Mucosa of gallbladder (tissue), 1 donor: ENCODE results near the gene LYVE1. TPM values are rescaled to one million over a fixed set of nuclear protein-coding genes. Genes with fewer than 3 reads are reported as not detected.
A peak's percentile ranks its signal among the peaks of the same experiment; 100 is the strongest.
"Not testable (repeated sequence)": the region's sequence is repeated elsewhere in the genome, so short reads cannot be mapped to it uniquely, and the experiment has no call there.

Experiments used
- DNase-seq: peaks from one replicate; pipeline ENCODE4 v3.0.0-alpha.2; 2020; ENCODE audit warnings: low spot score
- total RNA-seq: library from RNA; stranded (reverse); gene quantifications from one replicate; pipeline ENCODE4 v1.2.1, GENCODE V29; 2021
- donor health status: DM: no; HTN: no; CAD: no.

LYVE1 gene
- total RNA-seq: 19.7 TPM

GRCh38 chr11:10568486-10568941 lies at the start of gene LYVE1:
TSS of gene LYVE1 (minus strand) at chr11:10568665. CDS start at chr11:10568532, 133 bp downstream.
- DNase-seq: peak; percentile 14

DNA sequence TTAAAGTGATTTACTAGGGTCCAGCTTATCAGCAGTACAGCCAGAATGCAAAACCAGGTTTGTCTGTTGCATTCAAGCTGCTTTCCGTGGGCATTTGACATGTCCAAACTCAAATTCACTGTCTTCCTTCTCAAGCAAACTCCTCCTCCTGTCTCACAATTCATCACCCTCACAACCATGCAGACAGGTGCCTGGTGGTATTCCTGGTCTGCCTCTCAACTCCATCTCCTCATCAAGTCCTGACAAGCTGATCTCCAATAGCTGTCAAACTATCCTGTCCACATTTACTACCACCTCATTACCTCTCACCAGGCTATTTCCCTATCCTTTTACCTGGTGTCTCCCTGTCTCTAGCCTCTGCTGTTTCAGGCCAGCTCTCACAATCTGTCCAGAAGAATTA lies 49.1 kb upstream of the LYVE1 start:
- DNase-seq: no peak

GRCh38 chr11:10611979-10612862 lies 43.8 kb upstream of the LYVE1 start:
- DNase-seq: no peak

- DNase-seq: no peak
Measured at GRCh38 chr11:10609636-10610035, 41.2 kb upstream of the LYVE1 start.

- DNase-seq: no peak
Measured at GRCh38 chr11:10608584-10608983, 40.1 kb upstream of the LYVE1 start.

DNA sequence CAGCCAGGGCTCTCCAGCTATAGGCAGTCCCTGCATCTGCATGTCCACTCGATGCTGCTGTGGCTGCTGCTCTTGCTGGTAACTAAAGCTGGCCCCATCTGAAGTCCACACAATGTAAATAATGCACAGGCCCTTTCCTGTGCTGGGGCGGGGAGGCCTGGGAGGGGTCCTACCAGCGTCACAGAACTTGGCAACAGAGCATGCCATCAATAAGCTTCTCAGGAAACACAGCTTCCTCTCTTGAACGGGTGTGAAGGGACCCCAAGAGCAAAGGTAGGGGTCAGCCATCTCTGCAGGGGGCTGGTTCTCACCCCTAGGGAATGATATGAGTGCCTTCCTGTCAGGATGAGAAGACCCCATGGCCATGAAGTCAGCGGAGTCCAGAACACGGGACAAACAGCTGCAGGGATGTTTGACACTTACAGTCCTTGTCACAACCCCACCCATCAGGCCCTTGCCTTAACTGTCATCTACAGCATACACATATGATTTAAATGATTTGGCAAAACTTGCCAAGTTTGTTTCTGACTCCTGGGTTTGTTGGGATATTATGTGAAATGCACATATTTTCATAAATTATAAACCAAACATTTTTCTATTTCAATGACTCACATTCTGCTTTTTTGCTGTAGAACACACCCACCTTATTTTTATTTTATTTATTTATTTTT lies 39.1 kb upstream of the LYVE1 start:
- DNase-seq: no peak

DNA sequence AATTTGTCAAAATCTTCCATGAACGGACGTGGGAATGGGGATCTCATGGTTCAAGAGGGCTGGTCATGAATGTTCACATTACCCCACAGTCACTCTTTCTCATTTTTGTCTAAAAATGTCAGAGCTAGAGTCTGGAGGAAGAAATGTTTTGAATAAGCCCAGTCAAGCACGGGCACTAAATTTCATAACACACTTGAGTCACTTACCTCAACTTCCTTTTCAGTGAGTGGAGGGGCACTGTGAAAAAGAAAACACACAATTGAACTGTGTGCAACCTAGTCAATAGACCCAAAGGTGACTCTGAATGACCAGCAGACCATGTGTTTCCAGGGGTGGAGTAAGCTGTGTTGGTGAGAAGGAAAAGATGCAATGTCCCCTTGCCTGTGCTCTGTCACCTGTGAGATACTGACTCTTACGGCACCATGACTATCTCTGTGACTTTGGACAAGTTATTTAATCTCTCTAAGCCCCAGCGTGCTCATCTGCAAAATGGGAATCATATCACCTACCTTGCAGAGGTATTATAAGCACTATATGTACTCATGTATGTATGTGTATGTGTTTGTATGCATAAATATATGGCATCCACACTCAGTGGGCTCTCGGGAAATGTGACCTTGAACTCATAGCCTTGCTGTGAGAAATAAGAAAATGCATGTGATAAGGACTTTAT lies 38.2 kb upstream of the LYVE1 start:
- DNase-seq: no peak

- peak; percentile 42 for DNase-seq
Measured at GRCh38 chr11:10605941-10606381, 37.5 kb upstream of the LYVE1 start.

DNA sequence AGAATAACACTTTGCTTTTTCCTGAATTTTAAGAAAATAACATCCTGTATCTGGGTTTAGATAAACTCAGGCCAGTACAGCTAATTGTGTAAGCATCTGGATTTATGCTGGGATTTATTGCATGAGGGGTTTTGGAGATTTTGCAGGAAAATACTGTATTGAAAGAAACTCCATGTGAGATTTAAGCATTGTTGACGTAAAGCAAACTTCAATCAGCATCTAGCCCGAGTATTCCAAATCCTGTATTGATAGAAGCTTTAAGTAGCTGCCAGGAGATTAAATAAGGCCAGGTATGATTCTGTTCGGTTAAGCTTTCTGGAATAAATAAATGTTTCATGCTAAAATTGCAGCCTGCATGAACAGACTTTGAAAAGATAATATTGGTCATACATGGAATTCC lies 36.3 kb upstream of the LYVE1 start:
- no peak for DNase-seq

GRCh38 chr11:10604340-10604748 lies 35.9 kb upstream of the LYVE1 start:
- DNase-seq: no peak

DNA sequence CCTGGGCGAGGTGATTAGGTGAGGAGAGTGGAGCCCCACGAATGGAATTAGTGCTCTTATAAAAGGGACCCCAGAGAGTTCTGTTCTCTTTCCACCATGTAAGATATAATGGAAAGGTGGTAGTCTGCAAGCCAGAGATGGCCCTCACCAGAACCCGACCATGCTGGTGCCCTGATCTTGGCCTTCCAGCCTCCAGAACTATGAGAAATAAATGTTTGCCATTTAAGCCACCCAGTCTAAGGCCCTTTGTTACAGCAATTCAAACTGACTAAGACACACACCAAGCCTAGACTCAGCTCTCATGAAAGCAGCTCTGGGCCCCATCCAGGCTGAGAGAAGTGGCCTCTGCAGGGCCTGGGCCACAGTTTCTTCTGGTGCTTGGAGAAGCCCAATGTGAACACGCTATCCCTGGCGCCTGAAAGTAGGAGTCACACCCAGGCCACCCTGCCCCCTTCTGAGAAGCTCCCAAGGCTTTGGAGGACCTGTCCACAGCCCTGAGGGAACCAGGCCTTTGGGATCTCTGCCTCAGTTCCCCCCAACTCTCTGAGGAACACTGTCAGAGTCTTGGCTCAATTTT lies 35.3 kb upstream of the LYVE1 start:
- no peak for DNase-seq

GRCh38 chr11:10602945-10603344 lies 34.5 kb upstream of the LYVE1 start:
- no peak for DNase-seq

DNA sequence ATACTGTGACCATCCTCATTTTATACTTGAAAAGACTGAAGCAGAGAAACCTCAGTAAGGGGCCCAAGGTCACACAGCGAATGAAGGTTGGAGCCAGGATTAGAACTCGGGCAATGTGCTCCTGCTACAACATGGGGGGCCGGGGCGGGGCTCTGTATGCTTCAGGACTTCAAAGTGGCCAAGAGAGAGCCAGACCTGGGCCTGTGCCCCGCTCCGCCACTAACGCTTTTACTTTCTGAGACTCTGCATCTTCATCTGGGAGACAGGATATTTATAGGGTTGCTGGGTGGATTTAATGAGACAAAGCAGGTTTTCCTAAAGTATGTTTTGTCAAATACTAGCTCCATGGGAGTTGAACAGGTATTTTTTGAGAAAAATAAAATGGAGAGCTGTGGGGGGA lies 33.9 kb upstream of the LYVE1 start:
- DNase-seq: no peak

- no peak for DNase-seq
Measured at GRCh38 chr11:10601837-10602236, 33.4 kb upstream of the LYVE1 start.

DNA sequence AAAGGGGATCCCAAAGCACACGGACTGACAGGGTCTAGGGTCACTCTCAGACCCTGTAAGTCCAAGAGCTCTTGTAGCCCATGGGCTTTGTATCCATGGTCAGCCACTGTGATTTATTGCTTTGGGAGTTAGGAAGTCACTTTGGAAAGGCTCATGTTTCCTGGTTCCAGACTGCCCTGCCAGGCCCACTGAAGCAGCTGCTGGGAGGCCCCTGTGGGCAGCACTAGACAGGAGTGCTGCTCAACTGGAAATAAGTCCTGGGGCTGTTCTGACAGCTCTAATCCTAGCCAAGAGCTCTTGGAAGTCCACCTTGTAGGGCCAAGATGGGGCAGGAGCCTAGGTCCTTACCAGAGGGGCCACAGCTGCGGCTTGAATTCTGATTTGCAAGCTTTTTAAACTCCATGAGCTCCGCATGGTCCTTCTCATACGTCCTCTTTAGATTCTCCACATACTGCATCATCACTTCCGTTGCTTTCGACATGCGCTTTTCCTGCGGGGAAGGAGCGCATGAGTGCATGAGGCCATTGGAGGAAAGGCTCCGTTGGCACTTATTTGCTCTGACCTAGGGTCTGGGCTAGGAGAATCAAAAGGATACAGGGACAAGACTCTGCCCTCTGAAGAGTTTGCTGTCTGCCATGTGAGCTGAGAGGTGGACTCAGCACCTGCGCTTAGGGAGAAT lies 32.2 kb upstream of the LYVE1 start:
- DNase-seq: no peak

DNA sequence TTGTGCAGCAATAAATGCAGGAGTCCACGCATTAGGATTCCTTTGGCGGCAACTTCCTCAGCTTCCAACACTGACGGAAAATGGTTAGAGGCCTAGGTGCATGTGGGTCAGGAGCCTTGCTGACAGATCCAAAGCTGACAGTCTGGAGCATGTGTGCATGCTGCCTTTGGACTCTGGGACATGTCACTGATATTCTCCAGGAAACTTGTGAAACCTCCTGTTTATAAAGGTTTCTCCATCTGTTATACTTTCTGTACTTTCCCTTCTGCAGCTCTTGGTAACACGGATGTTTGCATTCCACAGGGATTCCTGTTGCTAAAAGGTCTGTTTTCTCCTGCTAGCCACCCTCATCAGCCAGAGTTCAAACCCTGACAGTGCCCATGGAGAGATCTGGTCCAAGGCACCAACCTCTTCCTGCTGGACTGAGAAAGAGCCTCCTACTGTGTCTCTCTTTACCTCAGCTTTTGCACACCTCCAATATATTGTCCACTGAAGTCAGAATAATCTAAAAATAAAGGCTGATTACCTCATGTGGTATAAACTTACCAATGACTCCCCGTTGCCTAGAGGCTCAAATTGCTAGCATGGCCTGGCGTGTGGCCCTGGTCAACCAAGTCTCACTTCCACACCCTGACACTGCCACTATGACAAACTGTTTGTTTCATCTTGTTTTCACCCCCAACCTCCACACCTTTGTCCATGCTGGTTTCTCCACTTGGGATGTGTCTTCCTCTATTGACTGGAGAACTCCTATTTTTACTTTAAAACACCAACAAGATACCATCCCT lies 31.1 kb upstream of the LYVE1 start:
- no peak for DNase-seq

- no peak for DNase-seq
Measured at GRCh38 chr11:10598816-10599215, 30.4 kb upstream of the LYVE1 start.

DNA sequence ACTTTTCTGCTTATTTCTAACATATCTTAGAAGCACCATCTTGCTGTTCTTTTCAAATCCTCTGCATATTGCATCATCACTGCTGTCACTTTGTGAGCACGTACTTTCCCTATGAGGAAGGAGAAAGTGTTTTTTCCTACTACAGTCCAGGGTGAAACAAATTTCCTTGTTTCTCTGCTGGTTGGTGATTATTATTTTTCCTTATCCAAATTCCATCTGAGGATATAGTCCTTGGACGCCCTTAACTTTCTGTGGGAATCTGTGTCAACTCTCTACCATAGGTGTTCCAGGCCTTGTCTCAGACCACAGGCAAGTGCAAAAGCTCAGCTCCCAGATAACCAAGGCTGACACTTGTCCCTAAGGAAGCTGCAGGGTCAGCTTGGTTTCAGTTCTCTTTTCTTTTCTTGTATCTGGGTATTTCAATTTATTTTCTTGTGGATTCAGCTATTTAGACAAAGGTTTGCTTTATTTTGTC lies 29.4 kb upstream of the LYVE1 start:
- no peak for DNase-seq

DNA sequence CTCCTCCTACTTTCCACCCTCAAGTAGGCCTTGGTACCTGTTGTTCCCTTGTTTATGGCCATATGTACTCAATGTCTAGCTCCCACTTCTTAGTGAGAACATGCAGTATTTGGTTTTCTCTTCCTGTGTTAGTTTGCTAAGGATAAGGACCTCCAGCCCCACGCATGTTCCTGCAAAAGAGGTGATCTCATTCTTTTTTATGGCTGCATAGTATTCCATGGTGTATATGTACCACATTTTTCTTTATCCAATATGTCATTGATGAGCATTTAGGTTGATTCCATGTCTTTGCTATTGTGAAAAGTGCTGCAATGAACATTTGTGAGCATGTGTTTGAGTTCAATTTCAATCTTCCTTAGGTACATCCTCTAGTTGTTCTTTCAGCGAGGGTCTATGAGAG lies 27.4 kb upstream of the LYVE1 start:
- not testable (repeated sequence) for DNase-seq

- no peak for DNase-seq
Measured at GRCh38 chr11:10594407-10594806, 25.9 kb upstream of the LYVE1 start.

- no peak for DNase-seq
Measured at GRCh38 chr11:10592331-10592730, 23.9 kb upstream of the LYVE1 start.
